Cardiac fibroblast (primary cell): ENCODE results near the gene IFNL1.
A peak's percentile ranks its signal among the peaks of the same experiment; 100 is the strongest.
"Not testable (repeated sequence)": the region's sequence is repeated elsewhere in the genome, so short reads cannot be mapped to it uniquely, and the experiment has no call there.

Source experiments
- DNase-seq, 2 donors: peaks; one replicate each; pipeline versions ENCODE4 v3.0.0 to v3.0.0-alpha.2; 2010; ENCODE audit warnings: low read depth in 2 of 2
- H3K4me3 ChIP-seq, 2 donors: replicated peaks in 1 of 2; 1 replicate in 1 of 2; 2 replicates in 1 of 2; pipeline ENCODE4 v1.5.1; 2011; ENCODE audit warnings: low read depth in 2 of 2, low read length in 2 of 2, mild to moderate bottlenecking in 2 of 2, moderate library complexity in 1 of 2
- CTCF ChIP-seq: IDR thresholded peaks from one replicate; pipeline ENCODE4 v1.5.1; 2011; ENCODE audit warnings: low read depth, mild to moderate bottlenecking, low read length, inconsistent platforms

Gene IFNL1

DNA sequence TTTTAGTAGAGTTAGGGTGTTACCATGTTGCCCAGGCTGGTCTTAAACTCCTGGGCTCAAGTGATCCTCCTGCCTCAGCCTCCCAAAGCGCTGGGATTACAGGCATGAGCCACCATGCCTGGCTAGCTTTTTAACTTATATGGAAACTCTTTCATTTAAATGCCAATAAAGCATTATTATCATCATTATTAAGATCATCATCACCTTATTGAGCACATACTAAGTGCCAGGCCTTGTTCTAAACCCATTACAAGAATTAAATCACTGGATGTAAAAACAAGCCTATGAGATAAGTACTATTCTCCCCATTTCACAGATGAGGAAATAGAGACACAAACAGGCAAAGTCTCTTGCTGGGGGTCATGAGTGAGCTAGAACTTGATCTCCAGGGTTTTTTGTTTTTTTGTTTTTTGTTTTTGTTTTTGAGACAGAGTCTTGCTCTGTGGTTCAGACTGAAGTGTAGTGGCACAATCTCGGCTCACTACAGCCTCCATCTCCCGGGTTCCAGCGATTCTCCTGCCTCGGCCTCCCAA lies 38.3 kb downstream of the IFNL1 start:
- no peak for DNase-seq
- H3K4me3 ChIP-seq: no peak overlapping the region
- TF ChIP-seq CTCF: no peak

- no peak for TF ChIP-seq CTCF
- no peak overlapping the region for H3K4me3 ChIP-seq
- no peak for DNase-seq
Observed at GRCh38 chr19:39335168-39335548, 39.0 kb downstream of the IFNL1 start.

DNA sequence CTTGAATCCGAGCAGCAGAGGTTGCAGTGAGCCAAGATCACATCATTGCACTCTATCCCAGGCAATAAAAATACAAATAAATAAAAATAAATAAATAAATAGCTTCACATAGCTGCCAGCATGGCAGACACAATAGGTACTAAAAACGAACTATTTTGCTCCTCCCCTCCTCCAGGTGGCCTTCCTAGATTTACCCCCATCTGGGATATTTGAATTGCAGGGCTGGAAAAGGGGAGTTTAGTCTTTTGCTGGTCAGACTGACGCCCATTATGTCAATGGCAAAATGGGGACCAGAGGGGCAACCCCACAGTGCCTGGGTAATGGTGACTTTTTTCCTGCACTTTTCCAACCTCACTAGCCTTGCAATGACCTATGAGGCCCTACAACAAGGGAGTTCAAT lies 40.3 kb downstream of the IFNL1 start:
- DNase-seq: no peak
- no peak overlapping the region for H3K4me3 ChIP-seq
- TF ChIP-seq CTCF: no peak

DNA sequence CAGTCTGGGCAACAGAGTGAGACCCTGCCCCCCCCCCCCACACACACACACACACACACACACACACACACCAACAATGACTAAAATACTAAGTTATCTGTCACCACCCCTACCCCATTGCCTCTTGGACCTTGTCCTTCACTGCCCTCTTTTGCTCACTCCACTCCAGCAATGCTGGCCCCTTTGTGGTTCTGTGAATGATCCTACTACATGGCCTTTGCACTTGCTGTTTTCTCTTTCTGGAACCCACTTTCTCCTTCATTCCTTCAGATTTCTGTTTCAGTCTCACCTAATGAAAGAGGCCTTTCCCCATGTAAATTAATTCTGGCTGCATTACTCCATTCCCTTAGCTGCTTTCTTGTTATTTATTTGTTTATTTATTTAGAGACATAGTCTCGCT lies 43.5 kb downstream of the IFNL1 start:
- no peak overlapping the region for H3K4me3 ChIP-seq
- TF ChIP-seq CTCF: no peak

GRCh38 chr19:39340156-39340555 lies 43.9 kb downstream of the IFNL1 start:
- not testable (repeated sequence) for H3K4me3 ChIP-seq, DNase-seq

More for the DNA sequence above, 43.5 kb downstream of the IFNL1 start:
- DNase-seq: no peak

DNA sequence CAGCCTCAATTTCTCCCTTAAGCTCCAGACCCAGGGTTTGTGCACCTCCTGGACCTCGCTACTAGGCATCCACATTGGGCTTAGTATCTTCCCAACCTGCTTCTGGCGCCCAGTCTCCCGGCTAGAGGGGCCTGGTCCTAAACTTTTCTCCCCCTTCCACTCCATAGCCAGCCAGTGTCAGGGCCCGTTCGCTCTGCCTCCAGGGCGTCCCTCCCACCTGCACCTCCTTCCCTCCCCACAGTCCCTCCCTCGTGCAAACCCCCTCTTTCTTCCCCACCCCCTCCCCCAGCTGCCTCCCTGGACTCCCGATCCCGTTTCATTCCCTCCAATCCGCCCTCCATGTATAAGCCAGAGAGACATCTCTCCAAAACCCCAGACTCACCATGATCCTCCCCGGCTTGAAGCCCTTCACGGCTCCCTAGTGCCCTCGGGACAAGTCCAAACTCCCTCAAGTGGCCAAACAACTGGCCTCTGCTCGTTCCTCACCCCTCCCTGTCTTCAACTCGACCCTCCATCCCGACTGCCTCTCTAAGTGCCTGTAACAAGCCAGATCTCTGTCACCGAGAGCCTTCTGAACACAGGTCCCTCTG lies 45.0 kb downstream of the IFNL1 start:
- no peak for DNase-seq
- H3K4me3 ChIP-seq: peak overlapping the region; percentile 61 to 85
- no peak for TF ChIP-seq CTCF

DNA sequence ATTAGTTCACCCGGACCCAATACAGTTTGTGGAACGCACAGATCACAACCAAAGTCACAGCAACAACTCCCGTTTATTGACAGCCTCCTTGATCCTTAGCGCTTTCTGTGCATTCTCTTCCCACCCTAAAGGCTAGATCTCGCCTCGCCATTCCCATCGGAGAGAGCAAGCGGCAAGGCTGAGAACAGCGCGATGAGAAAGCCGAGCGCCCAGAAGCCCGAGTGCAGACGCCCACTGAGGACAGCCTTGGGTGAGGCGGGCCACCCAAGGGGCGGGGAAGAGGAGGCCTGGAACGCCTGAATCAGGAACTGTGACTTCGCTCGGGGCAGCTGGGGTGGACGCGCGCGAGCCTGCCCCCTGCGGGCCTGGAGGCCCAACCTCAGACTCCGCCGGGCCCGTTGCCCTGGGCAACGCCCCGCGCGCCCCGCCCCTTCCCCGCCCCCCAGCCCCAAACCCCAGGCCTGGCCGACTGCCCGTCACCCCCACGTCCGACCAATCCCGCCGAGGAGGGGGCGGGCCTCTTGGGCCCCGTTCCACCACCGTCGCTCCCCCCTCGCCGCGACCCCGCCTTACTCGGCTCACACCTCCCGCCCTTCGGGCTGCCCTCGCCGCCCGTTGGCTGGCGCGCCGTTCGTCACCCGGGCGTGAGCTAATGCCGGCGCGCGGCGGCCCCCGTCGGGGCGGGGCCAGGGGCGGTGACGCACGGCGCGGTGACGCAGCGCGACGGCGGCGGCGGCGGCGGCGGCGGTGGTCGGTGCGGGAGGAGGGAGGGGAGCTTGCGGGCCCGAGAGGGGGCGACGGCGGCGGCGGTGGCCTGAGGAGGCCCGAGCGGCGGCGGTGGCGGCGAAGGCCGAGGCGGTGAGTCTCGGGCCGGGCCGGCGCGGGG lies 45.8 kb downstream of the IFNL1 start, which contains the start of gene SAMD4B:
Gene SAMD4B, plus strand, starts transcription at position 703 of the 886 bp plus-strand sequence. CDS start 14,473 bp downstream, outside the sequence.
- peak within 1 kb of the TSS; percentile 85 to 94 for H3K4me3 ChIP-seq
- DNase-seq: peak; percentile 97 to 99
- peak; percentile 62 for TF ChIP-seq CTCF
